ENCODE data around the gene LRFN3.
"Not testable (repeated sequence)": the region's sequence is repeated elsewhere in the genome, so short reads cannot be mapped to it uniquely, and the experiment has no call there.

The LRFN3 gene

DNA sequence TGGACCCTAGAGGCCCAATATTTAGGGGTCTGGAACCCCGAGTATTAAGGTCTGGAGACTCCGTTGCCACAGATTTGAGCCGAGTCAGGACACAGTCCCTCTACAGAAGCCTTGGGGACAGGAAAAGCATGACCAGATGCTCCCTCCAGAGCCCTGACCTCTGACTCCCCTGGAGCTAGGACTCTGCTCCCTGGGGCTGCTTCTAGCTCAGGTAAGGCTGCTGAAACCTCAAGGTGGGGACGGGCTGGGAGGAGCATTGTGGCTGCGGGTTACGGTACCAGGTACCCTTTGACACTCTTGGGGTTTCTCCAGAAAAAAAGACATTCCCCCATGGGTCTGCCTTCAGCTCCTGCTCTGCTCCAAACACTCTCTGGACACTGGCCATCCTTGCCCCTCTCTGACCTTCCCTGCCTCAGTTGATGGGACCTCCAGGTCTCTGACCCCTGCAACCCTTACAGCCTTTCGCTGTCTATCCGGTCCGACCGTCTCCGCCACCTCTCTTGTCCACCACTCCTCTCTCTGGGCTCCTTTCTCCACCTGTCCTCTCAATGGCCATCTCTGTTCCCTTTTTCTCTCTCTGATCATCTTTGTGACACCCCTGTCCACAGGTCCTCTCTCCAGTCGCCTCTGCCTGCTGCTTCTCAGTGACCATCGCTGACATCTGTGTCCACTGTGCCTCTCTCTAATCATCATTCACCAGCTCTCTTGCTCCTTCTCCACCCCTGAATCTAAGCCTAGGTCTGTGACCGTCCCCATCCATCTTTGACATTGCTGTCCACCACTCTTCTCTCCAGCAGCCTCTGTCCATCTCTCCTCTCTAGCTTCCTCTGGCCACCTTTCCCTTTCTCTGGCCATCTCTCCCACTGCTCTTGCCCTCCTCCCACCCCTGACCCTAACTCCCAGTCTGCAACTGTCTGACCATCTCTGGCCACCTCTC, 1.4 kb downstream of the LRFN3 start:
- DNase-seq (ENCODE audit: low spot score) (no peak), FAIRE-seq (no peak)

DNA sequence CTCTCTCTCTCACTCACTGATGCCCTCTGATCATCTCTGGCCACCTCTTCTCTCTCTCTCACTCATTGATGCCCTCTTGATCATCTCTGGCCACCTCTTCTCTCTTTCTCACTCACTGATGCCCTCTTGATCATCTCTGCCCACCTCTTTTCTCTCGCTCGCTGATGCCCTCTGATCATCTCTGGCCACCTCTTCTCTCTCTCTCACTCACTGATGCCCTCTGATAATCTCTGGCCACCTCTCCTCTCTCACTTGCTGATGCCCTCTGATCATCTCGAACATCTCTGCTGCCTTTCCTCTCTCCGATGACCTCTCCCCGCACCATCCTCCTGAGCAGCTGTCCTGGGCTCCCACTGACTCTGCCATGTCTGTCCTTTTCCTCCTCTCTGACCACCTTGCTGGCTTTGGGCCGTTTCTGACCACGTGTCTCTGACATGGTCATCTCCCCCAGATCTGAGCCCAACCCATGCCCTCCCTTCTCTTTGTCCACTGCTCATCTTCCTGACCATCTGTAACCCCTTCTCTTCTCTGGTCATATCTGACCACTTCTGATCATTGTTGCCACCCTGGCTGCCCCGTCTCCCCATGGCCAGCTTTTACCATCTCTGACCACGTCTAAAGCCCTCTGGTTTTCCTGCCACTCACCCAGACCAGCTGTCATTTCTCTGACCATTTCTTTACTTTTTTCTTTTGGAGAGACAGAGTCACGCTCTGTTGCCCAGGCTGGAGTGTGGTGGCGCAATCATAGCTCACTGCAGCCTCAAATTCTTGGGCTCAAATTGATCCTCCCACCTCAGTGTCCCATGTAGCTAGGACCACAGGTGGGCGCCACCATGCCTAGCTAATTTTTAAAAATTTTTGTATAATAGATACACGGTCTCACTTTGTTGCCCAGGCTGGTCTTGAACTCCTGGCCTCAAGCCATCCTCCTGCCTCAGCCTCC, 2.4 kb downstream of the LRFN3 start:
- FAIRE-seq (no peak), DNase-seq (ENCODE audit: low spot score) (no peak)

DNA sequence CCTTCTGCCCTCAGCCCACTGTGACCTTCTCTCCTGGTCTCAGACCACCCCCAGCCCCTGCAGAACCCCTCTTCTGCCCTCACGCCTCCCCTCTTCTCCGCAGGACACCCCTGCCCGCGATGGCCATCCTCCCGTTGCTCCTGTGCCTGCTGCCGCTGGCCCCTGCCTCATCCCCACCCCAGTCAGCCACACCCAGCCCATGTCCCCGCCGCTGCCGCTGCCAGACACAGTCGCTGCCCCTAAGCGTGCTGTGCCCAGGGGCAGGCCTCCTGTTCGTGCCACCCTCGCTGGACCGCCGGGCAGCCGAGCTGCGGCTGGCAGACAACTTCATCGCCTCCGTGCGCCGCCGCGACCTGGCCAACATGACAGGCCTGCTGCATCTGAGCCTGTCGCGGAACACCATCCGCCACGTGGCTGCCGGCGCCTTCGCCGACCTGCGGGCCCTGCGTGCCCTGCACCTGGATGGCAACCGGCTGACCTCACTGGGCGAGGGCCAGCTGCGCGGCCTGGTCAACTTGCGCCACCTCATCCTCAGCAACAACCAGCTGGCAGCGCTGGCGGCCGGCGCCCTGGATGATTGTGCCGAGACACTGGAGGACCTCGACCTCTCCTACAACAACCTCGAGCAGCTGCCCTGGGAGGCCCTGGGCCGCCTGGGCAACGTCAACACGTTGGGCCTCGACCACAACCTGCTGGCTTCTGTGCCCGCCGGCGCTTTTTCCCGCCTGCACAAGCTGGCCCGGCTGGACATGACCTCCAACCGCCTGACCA, 3.3 kb downstream of the LRFN3 start:
- FAIRE-seq (no peak), DNase-seq (ENCODE audit: low spot score) (no peak)

DNA sequence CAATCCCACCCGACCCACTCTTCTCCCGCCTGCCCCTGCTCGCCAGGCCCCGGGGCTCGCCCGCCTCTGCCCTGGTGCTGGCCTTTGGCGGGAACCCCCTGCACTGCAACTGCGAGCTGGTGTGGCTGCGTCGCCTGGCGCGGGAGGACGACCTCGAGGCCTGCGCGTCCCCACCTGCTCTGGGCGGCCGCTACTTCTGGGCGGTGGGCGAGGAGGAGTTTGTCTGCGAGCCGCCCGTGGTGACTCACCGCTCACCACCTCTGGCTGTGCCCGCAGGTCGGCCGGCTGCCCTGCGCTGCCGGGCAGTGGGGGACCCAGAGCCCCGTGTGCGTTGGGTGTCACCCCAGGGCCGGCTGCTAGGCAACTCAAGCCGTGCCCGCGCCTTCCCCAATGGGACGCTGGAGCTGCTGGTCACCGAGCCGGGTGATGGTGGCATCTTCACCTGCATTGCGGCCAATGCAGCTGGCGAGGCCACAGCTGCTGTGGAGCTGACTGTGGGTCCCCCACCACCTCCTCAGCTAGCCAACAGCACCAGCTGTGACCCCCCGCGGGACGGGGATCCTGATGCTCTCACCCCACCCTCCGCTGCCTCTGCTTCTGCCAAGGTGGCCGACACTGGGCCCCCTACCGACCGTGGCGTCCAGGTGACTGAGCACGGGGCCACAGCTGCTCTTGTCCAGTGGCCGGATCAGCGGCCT, 4.1 kb downstream of the LRFN3 start:
- no peak for FAIRE-seq
- no peak for DNase-seq (ENCODE audit: low spot score)

DNA sequence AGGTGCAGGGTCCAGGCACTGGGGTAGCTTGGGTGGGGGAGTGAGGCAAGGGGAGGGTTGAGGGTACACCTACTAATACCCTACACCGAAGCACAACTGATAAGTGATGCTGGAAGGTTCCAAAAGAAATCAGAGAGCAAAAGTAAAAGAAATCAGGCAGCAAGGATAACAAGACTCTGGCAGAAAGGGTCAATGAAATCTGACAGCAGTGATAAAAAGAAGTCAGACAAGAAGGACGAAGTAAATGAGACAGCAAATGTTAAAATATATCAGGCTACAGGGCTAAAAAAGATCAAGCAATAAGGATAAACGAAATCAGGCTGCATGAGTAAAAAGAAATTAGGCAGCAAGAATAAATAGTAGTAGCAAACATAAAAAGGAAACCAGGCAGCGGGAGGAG, 4.7 kb downstream of the LRFN3 start:
- no peak for DNase-seq (ENCODE audit: low spot score)
- FAIRE-seq = no peak

DNA sequence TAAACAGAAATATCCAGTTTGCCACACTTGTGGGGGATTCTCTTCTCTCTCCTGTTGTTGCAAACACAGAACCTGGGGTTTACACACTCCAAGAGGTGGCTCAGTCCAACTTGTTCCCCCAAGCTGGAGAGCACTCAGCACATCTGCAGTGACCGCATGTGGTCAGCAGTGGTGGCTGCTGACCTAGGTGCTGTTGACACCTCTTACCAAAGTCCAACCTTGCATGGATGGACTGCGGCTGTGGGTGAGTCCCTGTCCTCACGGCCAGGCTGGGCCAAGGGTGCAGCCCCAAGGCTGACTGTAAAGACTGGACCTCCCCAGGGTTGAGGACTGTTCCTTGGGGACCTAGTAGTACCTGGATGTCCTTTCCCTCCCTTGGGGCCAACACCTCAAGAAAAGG, 6.1 kb downstream of the LRFN3 start:
- no peak for FAIRE-seq
- no peak for DNase-seq (ENCODE audit: low spot score)

DNA sequence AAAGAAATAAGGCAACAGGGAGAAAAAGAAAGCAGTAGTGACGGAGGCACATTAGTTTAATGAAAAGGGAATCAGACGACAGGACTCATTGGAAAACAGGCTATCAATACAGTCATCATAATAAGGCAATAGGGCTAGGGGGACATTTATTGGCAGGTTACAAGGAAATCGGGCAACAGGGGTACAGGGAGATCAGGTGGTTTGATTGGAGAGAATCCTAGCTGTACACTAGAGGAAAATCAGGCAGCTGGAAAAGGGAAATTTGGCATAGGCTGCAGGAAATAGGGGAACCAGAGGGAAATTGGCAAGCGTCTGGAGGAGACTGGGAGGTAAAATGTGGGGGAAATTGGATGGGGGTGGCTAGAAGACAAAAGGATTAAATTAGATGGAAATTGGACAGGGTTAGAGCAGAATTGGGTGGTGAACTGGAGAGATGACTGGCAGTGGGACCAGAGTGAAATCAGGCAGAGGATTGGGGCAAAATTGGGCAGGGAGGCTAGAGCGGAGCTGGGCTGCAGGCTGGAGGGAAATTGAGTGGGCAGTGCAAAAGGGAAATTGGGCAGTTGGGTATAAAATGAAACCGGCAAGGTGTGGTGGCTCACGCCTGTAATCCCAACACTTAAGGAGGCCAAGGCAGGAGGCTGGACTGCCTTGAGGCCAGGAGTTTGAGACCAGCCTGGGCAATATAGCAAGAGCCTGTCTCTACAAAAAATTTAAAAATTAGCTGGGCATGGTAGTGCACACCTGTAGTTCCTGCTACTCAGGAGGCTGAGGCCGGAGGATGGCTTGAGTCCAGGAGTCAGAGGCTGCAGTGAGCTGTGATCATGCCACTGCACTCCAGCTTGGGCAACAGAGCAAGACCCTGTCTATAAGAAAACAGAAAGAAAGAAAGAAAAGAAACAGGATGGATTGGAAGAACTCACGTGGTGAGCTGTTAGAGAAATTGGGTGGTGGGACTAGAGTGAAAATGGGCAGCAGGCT, 7.4 kb downstream of the LRFN3 start:
- FAIRE-seq (no peak), DNase-seq (ENCODE audit: low spot score) (no peak)

DNA sequence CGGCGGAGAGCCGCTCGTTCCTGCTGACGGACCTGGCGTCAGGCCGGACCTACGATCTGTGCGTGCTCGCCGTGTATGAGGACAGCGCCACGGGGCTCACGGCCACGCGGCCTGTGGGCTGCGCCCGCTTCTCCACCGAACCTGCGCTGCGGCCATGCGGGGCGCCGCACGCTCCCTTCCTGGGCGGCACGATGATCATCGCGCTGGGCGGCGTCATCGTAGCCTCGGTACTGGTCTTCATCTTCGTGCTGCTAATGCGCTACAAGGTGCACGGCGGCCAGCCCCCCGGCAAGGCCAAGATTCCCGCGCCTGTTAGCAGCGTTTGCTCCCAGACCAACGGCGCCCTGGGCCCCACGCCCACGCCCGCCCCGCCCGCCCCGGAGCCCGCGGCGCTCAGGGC, 8.4 kb downstream of the LRFN3 start:
- no peak for FAIRE-seq
- DNase-seq (ENCODE audit: low spot score) = no peak

DNA sequence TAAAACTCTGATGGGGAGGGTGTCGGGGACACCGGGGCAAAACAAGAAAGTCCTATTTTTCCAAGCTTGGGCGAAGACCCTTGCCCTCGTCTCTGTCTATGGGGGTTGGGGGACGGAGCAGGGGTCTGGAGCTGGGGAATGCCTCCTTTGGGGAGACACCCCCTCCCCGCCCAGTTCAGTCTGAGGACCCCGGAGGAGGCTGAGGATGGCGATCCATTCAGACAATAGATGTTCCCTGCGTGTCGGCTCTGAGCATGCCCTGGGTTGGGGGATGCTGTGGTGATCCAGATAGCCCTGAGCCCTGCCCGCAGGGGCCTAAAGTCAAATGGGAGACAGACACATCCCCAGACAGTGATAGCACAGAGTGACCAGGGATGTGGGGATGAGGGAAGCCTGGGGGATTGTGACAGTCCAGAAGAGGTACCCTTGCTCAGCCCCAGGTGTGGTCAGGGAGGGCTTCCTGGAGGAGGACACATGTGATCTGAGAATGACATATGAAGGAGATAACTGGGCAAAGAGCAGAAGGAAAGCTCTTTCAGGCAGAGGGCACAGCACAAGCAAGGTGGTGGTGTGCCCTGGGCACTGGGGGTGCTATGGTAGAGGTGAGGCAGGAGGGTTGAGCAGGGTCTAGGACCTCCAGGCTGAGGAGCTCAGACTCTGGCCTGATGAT, 9.1 kb downstream of the LRFN3 start:
- FAIRE-seq = no peak
- DNase-seq (ENCODE audit: low spot score) = no peak

DNA sequence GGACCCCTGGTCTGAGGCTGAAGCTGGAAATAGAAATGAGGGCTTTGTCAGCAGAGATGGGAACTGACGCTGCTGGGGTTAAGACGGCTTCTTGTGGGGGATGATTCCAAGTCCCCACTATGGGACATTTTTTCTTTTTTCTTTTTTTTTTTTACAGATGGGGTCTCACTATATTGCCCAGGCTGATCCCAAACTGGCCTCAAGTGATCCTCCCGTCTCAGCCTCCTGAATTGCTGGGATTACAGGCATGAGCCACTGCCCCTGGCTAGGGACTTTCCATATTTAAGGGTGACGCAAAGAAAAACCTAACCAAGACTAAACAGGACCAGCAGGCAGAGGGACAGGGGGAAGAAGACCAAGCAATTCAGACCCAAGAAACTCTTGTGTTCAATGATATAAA, 10.0 kb downstream of the LRFN3 start:
- FAIRE-seq = no peak
- no peak for DNase-seq (ENCODE audit: low spot score)

DNA sequence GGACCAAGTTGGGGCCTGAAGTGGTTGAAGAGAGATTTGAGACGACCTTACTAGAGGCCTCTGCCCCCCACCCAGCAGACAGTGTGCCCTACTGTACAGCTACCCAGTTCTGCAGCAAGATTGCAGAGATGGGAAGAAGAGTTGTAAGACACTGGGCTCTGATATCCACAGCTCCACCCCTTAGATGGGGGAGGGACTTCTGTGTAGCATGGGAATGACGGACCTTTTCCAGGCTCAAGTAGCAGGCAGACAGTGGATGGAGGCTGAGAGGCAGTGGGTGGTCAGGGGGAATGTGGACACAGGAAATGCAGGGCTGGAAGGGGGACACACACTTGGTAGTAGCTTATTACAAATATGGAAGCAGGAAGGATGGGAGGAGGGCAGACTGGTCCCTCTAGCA, 13.0 kb downstream of the LRFN3 start:
- DNase-seq (ENCODE audit: low spot score) = no peak
- FAIRE-seq = no peak

DNA sequence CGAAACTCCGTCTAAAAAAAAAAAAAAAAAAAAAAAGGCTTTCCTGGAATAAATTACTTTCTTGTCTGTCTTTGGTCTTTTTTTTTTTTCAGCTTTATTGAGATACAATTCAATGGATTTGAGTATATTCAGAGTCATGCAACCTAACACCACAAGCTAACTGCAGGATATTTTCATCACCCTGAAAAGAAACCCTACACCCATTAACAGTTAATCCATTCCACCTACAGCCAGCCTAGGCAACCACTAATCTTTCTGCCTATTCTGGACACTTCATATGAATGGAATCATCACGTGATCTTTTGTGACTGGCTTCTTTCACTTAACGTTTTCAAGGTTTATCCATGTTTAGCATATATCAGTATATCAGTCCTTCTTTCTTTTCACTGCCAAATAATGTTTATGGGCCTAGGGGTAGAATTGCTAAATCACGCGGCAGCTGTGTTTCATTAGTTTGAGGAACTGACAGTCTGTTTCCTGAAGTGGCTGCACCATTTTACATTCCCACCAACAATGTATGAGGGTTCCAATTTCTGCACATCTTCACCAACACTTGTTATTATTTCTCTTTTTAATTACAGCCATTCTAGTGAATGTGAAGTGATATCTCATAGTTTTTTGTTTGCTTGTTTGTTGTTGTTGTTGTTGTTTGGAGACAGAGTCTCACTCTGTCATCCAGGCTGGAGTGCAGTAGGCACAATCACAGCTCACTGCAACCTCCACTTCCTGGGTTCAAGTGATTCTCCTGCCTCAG, 19.9 kb downstream of the LRFN3 start:
- FAIRE-seq = no peak
- no peak for DNase-seq (ENCODE audit: low spot score)

DNA sequence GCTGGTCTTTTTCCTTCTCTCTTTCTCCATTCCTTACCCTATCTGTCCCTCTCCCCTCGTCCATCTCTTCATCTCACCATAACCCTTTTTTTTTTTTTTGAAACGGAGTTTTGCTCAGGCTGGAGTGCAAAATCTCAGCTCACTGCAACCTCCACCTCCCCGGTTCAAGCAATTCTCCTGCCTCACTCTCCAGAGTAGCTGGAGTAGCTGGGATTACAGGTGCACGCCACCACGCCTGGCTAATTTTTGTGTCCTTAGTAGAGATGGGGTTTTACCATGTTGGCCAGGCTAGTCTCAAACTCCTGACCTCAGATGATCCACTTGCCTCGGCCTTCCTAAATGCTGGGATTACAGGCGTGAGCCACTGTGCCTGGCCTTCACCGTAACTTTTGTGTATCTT, 21.2 kb downstream of the LRFN3 start:
- not testable (repeated sequence) for DNase-seq (ENCODE audit: low spot score); FAIRE-seq

DNA sequence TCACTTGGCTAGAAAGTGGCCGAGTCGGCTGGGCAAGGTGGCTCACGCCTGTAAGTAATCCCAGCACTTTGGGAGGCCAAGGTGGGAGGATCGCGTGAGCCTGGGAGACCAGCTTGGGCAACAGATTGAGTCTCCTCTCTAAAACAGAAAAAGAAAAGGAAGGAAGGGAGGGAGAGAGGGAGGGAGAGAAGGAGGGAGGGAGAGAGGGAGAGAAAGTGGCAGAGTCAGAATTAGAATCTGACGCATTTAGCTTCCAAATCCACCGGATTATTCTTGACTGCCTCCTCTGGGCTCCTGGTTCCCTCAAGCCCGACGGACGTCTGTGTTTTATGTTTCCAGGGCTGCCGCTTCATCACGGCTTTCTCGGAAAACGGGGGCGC, 22.5 kb downstream of the LRFN3 start:
- no peak for DNase-seq (ENCODE audit: low spot score)
- FAIRE-seq = no peak

DNA sequence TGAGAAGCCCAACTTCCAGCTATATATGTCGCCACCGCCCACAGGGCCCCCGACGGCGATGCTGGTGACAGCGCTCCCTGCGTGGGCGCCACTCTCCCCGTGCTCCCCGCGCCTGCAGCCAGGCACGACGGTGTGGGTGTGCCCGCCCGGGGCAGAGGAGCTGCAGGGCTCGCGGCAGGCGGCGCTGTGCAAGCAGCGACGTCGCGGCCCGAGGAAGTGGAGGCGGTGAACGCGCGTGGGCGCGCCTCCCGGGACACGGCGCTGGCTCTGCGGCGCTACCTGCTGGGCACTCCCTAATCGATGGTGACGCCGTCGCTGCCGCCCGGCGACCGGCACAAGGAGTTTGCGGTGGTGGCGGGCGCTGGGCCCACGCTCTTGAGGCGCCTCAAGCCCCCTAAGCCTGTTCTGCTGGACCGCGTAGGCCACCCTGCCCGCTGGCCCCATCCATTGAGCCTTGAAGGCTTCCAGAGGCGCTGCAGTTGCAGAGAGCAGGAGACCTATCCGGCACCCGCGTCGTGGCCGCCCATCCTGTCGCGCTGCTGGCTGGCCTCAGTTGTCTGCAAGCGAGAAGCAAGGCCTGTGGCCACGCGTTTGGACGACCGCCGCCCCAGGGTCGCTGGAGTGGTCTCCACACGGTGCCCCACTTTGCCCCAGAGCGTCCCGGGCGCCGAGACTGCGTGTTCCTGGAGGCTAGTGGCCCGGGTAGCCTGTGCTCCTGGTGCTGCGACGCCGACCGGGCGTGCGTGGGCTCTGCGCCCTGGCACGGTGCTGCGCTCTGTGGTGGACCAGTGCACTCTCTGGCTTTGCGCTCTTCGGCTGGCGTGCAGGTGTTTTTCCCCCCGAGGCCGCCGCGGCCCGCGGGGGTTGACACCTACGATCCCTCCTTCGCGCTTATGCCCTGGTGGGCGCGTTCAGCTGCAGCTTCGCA, 23.1 kb downstream of the LRFN3 start:
- FAIRE-seq (no peak), DNase-seq (ENCODE audit: low spot score) (no peak)

DNA sequence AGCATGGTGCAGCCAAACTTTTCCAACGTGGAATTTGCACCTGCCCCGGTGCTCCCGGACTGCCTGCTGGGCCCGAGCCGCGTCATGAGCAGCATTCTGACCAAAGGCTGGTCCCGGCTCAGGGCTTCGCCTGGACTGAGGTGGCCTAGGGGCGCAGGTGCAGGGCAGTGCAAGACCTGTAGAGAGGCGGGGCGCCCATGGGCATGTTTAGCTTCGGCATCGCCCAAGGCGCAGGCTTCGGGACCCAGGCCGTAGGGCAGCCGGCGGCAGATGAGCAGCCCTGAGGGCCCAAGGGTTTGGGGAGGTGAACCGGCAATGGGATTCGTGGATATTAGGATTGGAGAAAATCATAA, 23.8 kb downstream of the LRFN3 start:
- DNase-seq (ENCODE audit: low spot score) = no peak
- FAIRE-seq = no peak

DNA sequence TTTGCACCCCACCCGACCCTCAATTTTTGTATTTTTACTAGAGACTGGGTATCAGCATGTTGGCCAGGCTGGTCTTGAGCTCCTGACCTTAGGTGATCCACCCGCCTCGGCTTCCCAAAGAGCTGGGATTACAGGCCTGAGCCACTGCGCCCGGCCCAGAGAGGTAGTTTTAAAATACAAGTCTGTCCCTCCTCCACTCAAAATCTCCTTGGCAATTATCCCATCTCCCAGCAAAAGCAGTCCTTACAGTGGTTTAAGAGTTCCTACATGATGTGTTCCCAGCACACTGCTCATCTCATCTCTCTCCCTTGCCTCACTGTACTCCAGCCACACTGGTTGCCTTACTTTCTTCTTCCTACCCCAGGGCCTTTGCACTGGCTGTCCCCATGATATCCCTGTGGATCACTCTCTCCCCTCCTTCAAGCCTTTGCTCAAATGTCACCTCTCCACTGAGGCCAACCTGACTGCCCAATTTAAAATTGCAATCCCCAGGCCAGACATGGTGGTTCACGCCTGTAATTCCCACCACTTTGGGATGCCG, 24.3 kb downstream of the LRFN3 start:
- DNase-seq (ENCODE audit: low spot score) (no peak), FAIRE-seq (no peak)

All from RCC 7860 (cell line).